Endothelial cell of umbilical vein (primary cell): ENCODE results near the gene PCSK9. TPM values are rescaled to one million over a fixed set of nuclear protein-coding genes. Genes with fewer than 3 reads are reported as not detected.

Source experiments
- BruUV-seq: library from RNA; stranded (reverse); fragments of 400-500 nt; replicated peaks from 2 replicates; lab custom pipeline; 2021; lab: Mats Ljungman, UMichigan
- CTCF ChIA-PET: fragments of 300-600, 350-600 bp; sonication (Branson Sonifier 250); formaldehyde crosslinking; loops from one replicate; lab custom pipeline; 2021; ENCODE audit warnings: antibody characterized with exemption, inconsistent platforms; lab: Charles Lee
- POLR2A ChIA-PET: fragments of 300-600, 350-600 bp; sonication (Branson Sonifier 250); formaldehyde crosslinking; loops from one replicate; lab custom pipeline; 2021; ENCODE audit warnings: antibody characterized with exemption, inconsistent platforms; lab: Charles Lee
- DNase-seq: peaks from one replicate; pipeline ENCODE4 v3.0.0-alpha.2; 2011; ENCODE audit warnings: low read depth, low spot score
- FAIRE-seq: peaks from 2 replicates; lab custom pipeline; 2011; peaks lifted over from hg19 to GRCh38; lab: Jason Lieb, UNC
- H2AFZ ChIP-seq: 2 replicates; pipeline ENCODE4 v1.6.0; 2012; ENCODE audit warnings: low read depth, low read length, control low read depth, inconsistent platforms
- H3K27ac ChIP-seq: 2 replicates; pipeline ENCODE4 v1.5.1; 2011; ENCODE audit warnings: low read depth, mild to moderate bottlenecking, control low read depth, low read length, moderate library complexity; ENCODE audit not compliant: insufficient read depth
- H3K27me3 ChIP-seq, 2 experiments: 2 replicates each; pipeline versions ENCODE4 v1.6.0 to v1.6.1; 2011; ENCODE audit warnings: low read length in 2 of 2, mixed read lengths in 1 of 2; ENCODE audit not compliant: control insufficient read depth in 2 of 2, insufficient read depth in 2 of 2
- H3K36me3 ChIP-seq, 2 experiments: 2 replicates in 1 of 2; 3 replicates in 1 of 2; pipeline ENCODE4 v1.5.1; 2011; ENCODE audit warnings: low read length in 2 of 2, mild to moderate bottlenecking in 1 of 2, moderate library complexity in 1 of 2; ENCODE audit not compliant: control insufficient read depth in 2 of 2, insufficient read depth in 2 of 2; ENCODE audit errors: extremely low read depth in 1 of 2
- H3K4me1 ChIP-seq: 3 replicates; pipeline ENCODE4 v1.5.1; 2011; ENCODE audit warnings: mild to moderate bottlenecking, low read length; ENCODE audit not compliant: control insufficient read depth, insufficient read depth; ENCODE audit errors: extremely low read depth
- H3K4me2 ChIP-seq: 2 replicates; pipeline ENCODE4 v1.6.1; 2011; ENCODE audit warnings: low read length, control low read depth, mixed read lengths; ENCODE audit not compliant: insufficient read depth
- H3K4me3 ChIP-seq, 3 experiments: fragments of 200-600 bp in 1 of 3; sonication (generic), shearing (Covaris generic) in 1 of 3; replicated peaks in 1 of 3; 2 replicates each; pipeline ENCODE4 v1.5.1; 2011 to 2016; ENCODE audit warnings: control low read depth in 3 of 3, low read length in 3 of 3, mild to moderate bottlenecking in 2 of 3, inconsistent platforms in 1 of 3, low read depth in 1 of 3, moderate library complexity in 1 of 3; ENCODE audit not compliant: insufficient read depth in 1 of 3
- H3K79me2 ChIP-seq: 2 replicates; pipeline ENCODE4 v1.6.0; 2012; ENCODE audit warnings: low read length, inconsistent platforms; ENCODE audit not compliant: control insufficient read depth, insufficient read depth
- H3K9ac ChIP-seq: replicated peaks from 2 replicates; pipeline ENCODE3; 2011; ENCODE audit warnings: low read length, control low read depth; ENCODE audit not compliant: insufficient read depth; ENCODE audit errors: extremely low read depth
- H3K9me1 ChIP-seq: replicated peaks from 3 replicates; pipeline ENCODE4 v1.6.0; 2011; ENCODE audit warnings: mild to moderate bottlenecking, low read length; ENCODE audit not compliant: control insufficient read depth, insufficient read depth; ENCODE audit errors: extremely low read depth
- H3K9me3 ChIP-seq: replicated peaks from 2 replicates; pipeline ENCODE4 v1.5.1; 2012; ENCODE audit warnings: low read length, inconsistent platforms; ENCODE audit not compliant: control insufficient read depth, insufficient read depth
- H4K20me1 ChIP-seq: replicated peaks from 2 replicates; pipeline ENCODE3; 2011; ENCODE audit warnings: mild to moderate bottlenecking, low read length; ENCODE audit not compliant: control insufficient read depth, insufficient read depth; ENCODE audit errors: extremely low read depth
- EZH2 ChIP-seq: IDR thresholded peaks from 2 replicates; pipeline ENCODE4 v1.6.1; 2012; ENCODE audit warnings: borderline replicate concordance, low read depth, mild to moderate bottlenecking, moderate library complexity, low read length, inconsistent platforms; ENCODE audit not compliant: severe bottlenecking
- FOS ChIP-seq: IDR thresholded peaks from 2 replicates; pipeline ENCODE4 v1.6.1; 2011; ENCODE audit warnings: mild to moderate bottlenecking, low read length, moderate library complexity, borderline replicate concordance; ENCODE audit not compliant: insufficient read depth
- GATA2 ChIP-seq: IDR thresholded peaks from 2 replicates; pipeline ENCODE4 v1.7.0; 2011; ENCODE audit warnings: low read depth, mild to moderate bottlenecking, moderate library complexity, mixed read lengths, low read length; ENCODE audit not compliant: insufficient read length, insufficient read depth
- JUN ChIP-seq: IDR thresholded peaks from 2 replicates; pipeline ENCODE4 v1.6.1; 2011; ENCODE audit warnings: borderline replicate concordance, low read depth; ENCODE audit not compliant: insufficient read length, insufficient read depth
- MYC ChIP-seq: IDR thresholded peaks from one replicate; pipeline ENCODE4 v1.6.1; 2011; ENCODE audit warnings: mild to moderate bottlenecking, low read depth, low read length
- POLR2A ChIP-seq: IDR thresholded peaks from 2 replicates; pipeline ENCODE4 v1.6.1; 2012; ENCODE audit warnings: low read depth, mild to moderate bottlenecking, control low read depth, low read length
- POLR2AphosphoS5 ChIP-seq: IDR thresholded peaks from 2 replicates; pipeline ENCODE4 v1.6.1; 2012; ENCODE audit warnings: low read depth, mild to moderate bottlenecking, control low read depth, low read length, moderate library complexity; ENCODE audit not compliant: insufficient read depth
- dilution Hi-C: fragments of 300-500 bp; cut with MboI; formaldehyde crosslinking; loops from one replicate; pipeline ENCODE4 v1.15.0; 2019; ENCODE audit warnings: low sequenced_read_pairs; ENCODE audit not compliant: extremely low pct_ligation_motif_present
- intact Hi-C: fragments of 100-400 bp; cut with micrococcal nuclease; formaldehyde crosslinking; loops from one replicate; pipeline ENCODE4 v1.10.0; 2022
- polyA plus RNA-seq, 4 experiments: library from polyadenylated mRNA; depleted of rRNA in 3 of 4; stranded (reverse) in 3 of 4; unstranded in 1 of 4; fragments of >200 nt; gene quantifications; 2 replicates each; pipeline versions ENCODE4 v1.2.1 to v1.2.3, GENCODE V29; 2011 to 2012; ENCODE audit warnings: missing spikeins in 1 of 4
- total RNA-seq: library from RNA; stranded (reverse); gene quantifications from 2 replicates; pipeline ENCODE4 v1.2.3, GENCODE V29; 2021
- TF ChIP-seq, protein P1 (sequence below), 2 donors: IDR thresholded peaks; 1 replicate in 1 of 2; 2 replicates in 1 of 2; pipeline ENCODE4 v1.5.1; 2011; ENCODE audit warnings: low read length in 2 of 2, mild to moderate bottlenecking in 2 of 2, moderate library complexity in 2 of 2, control low read depth in 1 of 2, inconsistent platforms in 1 of 2, low read depth in 1 of 2; ENCODE audit not compliant: insufficient read depth in 1 of 2; ENCODE audit errors: extremely low read depth in 1 of 2
- TF ChIP-seq, protein P2 (sequence below): IDR thresholded peaks from 2 replicates; pipeline ENCODE4 v1.6.1; 2011; ENCODE audit not compliant: insufficient read depth, insufficient read length

PCSK9 gene
- total and polyA plus RNA-seq, 2 donors (not counting 3 experiments of a cell fraction or from before 2014, with no cell fraction given), result 0.17 to 0.35 TPM

- POLR2A ChIA-PET, result no interaction called here
- no peak for TF ChIP-seq GATA2
- TF ChIP-seq FOS, result no peak
- TF ChIP-seq MYC, result no peak
- no peak for TF ChIP-seq JUN
Observed at GRCh38 chr1:55001311-55001710, 38.0 kb upstream of the PCSK9 start.

GRCh38 chr1:55002686-55003085 lies 36.7 kb upstream of the PCSK9 start:
- Histone ChIP-seq H4K20me1 (no peaks in the 10 kb centered on the region), H3K9me1 (no peaks in the 10 kb centered on the region), H3K27ac (no peak overlapping the region), H3K4me2 (no peak overlapping the region), H3K36me3 (no peaks in the 10 kb centered on the region), H2AFZ (no peak overlapping the region), H3K4me1 (no peaks in the 10 kb centered on the region), H3K4me3 (no peak overlapping the region), H3K9me3 (no peaks in the 10 kb centered on the region), H3K79me2 (no peaks in the 10 kb centered on the region), H3K9ac (no peak overlapping the region), H3K27me3 (peaks cover 2 to 3% of the 10 kb centered on the region in 2 experiments)
- ChIA-PET POLR2A (no interaction called here), CTCF (interaction anchor here (0.8 to 4.3 kb wide), 4 partner anchors 19 to 57 kb away, joined by 4 to 31 read pairs (median 14); no protein-coding TSS in a partner anchor)
- TF ChIP-seq MYC (no peak), EZH2 (no peak), POLR2A (no peak), JUN (no peak), GATA2 (no peak), FOS (no peak), POLR2AphosphoS5 (no peak)
- TF ChIP-seq, protein P1, sequence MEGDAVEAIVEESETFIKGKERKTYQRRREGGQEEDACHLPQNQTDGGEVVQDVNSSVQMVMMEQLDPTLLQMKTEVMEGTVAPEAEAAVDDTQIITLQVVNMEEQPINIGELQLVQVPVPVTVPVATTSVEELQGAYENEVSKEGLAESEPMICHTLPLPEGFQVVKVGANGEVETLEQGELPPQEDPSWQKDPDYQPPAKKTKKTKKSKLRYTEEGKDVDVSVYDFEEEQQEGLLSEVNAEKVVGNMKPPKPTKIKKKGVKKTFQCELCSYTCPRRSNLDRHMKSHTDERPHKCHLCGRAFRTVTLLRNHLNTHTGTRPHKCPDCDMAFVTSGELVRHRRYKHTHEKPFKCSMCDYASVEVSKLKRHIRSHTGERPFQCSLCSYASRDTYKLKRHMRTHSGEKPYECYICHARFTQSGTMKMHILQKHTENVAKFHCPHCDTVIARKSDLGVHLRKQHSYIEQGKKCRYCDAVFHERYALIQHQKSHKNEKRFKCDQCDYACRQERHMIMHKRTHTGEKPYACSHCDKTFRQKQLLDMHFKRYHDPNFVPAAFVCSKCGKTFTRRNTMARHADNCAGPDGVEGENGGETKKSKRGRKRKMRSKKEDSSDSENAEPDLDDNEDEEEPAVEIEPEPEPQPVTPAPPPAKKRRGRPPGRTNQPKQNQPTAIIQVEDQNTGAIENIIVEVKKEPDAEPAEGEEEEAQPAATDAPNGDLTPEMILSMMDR (IDR thresholded peaks at IDR 0.05; ENCODE audit: extremely low read depth in 1 of 2, insufficient read depth in 1 of 2, low read depth in 1 of 2, low read length in 2 of 2), result no peak
- TF ChIP-seq, protein P2, sequence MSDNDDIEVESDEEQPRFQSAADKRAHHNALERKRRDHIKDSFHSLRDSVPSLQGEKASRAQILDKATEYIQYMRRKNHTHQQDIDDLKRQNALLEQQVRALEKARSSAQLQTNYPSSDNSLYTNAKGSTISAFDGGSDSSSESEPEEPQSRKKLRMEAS, result no peak
- BruUV-seq, result no TSS peak
- intact Hi-C loops (no loop called here), dilution Hi-C loops (loop anchor here (10.0 kb wide), 1 partner anchor 68 kb away; no protein-coding TSS in a partner anchor)
- DNase-seq, result no peak
- FAIRE-seq, result no peak

More at GRCh38 chr1:55001311-55001710, 38.0 kb upstream of the PCSK9 start:
- no peaks in the 10 kb centered on the region for H3K9me3 ChIP-seq
- BruUV-seq, result no TSS peak
- peaks cover 3% of the 10 kb centered on the region for H3K4me1 ChIP-seq
- no peaks in the 10 kb centered on the region for H4K20me1 ChIP-seq
- peaks cover 10 to 11% of the 10 kb centered on the region in 2 experiments for H3K27me3 ChIP-seq
- H3K4me3 ChIP-seq, result no peak overlapping the region
- FAIRE-seq, result no peak
- intact Hi-C loops (no loop called here), dilution Hi-C loops (loop anchor here (10.0 kb wide), 1 partner anchor 67 kb away; no protein-coding TSS in a partner anchor)
- H3K79me2 ChIP-seq, result no peaks in the 10 kb centered on the region
- no peaks in the 10 kb centered on the region for H3K36me3 ChIP-seq
- no peak for DNase-seq
- H3K9me1 ChIP-seq, result no peaks in the 10 kb centered on the region
- no peak overlapping the region for H3K4me2 ChIP-seq
- no peak overlapping the region for H3K27ac ChIP-seq
- CTCF ChIA-PET, result interaction anchor here (2.4 to 4.3 kb wide), 3 partner anchors 21 to 55 kb away, joined by 11 to 31 read pairs (median 17); no protein-coding TSS in a partner anchor
- H2AFZ ChIP-seq, result no peak overlapping the region
- H3K9ac ChIP-seq, result no peak overlapping the region
